GM19238 (cell line): Measurements from ENCODE around the gene DIP2C.

Experiments used
- DNase-seq: peaks from one replicate; pipeline ENCODE4 v3.0.0; 2011; ENCODE audit warnings: low spot score; ENCODE audit not compliant: insufficient read length

DIP2C gene

GRCh38 chr10:504121-504611, 185.3 kb downstream of the DIP2C start:
- no peak for DNase-seq

DNA sequence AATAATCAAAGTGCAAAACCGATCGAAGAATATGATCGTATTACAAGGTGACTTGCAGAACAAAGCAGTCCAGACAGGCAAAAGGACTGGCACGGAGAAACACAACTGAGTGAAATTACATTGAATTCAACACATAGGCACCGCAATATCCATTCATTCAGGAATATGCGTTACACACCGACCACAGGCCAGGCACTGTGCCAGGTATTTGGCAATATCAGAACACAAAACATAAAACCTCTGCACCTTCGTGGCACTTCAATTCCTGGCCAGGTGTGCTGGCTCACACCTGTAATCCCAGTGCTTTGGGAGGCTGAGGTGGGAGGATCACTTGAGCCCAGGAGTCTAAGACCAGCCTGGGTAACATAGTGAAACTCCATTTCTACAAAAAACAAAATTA, 187.9 kb downstream of the DIP2C start:
- DNase-seq = no peak

- DNase-seq = no peak
Measured at GRCh38 chr10:500876-501275, 188.6 kb downstream of the DIP2C start.

- DNase-seq = no peak
Measured at GRCh38 chr10:499991-500390, 189.5 kb downstream of the DIP2C start.

- DNase-seq = no peak
Measured at GRCh38 chr10:498760-499435, 190.6 kb downstream of the DIP2C start.

GRCh38 chr10:497898-498451, 191.5 kb downstream of the DIP2C start:
- no peak for DNase-seq

- no peak for DNase-seq
Measured at GRCh38 chr10:497289-497688, 192.2 kb downstream of the DIP2C start.

DNA sequence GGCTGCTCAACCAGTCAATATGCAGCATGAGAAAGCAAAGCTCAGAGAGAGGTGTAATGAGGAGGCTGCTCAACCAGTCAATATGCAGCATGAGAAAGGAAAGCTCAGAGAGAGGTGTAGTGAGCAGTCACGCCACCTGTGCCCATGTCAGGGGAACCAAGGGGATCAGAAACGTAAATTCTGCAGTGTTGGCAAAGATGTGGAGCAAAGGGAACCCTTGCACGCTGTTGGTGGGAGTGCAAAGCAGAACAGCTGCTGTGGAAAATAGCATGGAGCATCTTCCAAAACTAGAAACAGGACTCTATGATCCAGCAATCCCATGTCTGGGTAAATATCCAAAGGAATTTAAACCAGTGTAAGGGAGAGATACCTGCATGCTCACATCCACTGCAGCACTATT, 194.9 kb downstream of the DIP2C start:
- DNase-seq = no peak

DNA sequence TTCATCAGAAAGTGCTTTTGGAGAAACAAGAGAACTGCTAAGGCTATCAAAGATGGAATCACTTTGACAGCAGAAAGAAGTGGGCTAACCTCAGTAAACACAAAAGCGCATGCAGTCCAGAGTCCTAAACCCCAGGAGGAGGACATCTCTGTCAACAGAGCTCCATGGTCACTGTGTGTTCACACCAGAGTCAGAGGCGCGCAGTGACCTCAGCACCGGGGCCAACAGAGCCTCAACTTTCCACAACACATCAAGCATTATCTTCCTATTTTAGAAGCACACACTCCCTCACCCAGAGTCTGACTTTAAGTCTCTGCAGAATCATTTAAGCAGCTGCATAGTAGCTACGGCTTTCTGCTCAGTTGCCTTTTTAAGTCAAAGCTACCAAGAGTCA, 195.3 kb downstream of the DIP2C start:
- no peak for DNase-seq

- no peak for DNase-seq
Measured at GRCh38 chr10:493391-494148, 195.9 kb downstream of the DIP2C start.

DNA sequence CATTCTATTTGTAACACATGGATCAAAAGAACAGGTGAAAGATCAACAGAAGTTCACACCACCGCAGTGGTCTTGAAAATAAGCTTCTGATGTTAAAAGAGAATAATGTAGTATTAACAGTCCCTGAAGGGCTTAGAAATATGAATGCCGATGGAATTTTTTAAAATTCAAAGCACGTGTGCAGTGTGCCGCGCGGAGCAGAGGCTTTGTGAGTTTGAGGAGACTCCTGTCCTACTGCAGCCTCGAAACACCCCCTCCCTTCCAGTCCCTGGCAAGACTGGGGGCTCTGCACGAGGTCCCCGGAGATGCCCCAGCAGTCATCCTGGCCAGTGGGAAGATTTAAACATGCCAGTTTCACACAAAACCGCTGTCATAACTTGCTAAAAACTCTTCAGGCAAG, 196.6 kb downstream of the DIP2C start:
- DNase-seq = no peak

DNA sequence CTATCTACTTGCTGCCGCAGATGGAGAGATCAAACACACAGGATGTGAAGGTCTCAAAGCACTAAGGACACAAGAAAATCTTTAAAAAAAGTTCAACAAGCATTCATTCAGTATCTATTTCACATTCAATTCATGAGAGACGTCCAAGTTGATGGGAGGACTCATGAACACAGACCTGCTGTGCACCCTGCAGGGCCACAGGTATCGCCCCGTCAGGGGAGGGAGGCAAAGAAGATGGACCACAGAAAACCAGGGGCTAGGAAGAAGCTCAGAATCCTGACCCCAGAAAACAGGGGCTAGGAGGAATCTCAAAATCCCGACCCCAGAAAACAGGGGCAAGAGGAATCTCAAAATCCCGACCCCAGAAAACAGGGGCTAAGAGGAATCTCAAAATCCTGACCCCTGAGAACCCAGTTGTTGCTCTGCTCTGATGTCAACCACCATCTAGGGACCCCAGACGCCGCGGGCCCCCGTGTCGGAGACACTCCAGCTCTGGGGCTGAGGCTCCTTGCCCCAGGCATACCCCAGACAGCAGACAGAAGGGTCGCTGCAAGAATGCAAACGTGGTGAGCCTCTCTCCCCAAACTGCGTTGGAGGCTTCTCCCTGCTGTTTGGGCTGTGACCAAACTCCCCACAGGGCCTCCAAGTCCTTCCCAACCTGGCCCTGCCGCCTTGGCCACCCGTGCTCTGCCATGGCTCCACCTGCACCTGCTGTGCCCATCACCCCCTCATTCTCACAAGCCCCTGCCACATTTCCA, 197.6 kb downstream of the DIP2C start:
- DNase-seq = no peak

GRCh38 chr10:490891-491571, 198.4 kb downstream of the DIP2C start:
- no peak for DNase-seq

DNA sequence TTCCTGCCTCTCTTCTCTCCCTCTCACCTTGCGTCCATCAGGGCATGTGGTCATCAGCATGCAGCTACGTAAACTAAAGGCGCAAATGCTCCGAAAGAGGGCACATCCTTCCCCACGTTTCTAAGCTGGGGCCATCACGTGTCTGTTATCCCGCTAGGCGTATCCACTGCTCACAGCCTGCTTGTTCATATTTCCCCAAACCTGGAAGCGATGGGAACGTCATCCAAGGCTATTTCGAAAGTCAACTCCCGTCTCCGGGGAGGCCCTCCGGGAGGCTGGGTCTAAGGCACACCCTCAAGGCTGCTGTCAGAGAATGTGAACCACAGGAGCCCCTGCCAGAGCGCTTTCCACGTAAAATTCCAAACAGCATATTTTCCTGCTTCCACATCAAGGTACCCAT, 199.2 kb downstream of the DIP2C start:
- DNase-seq = no peak

DNA sequence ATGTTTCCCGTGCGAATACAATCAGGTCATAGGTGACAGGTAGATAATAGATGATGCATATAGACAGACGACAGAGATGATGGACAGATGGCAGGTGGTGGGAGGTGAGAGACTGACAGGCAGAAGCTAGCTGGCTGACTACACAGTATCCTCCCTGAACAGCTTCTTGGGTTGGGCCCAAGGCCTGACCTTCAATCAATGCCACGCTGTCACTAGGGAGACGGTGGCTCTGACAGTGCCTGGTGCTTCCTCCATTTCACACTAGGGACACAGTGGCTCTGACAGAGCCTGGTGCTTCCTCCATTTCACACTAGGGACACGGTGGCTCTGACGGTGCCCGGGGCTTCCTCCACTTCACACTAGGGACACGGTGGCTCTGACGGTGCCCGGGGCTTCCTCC, 200.1 kb downstream of the DIP2C start:
- no peak for DNase-seq

DNA sequence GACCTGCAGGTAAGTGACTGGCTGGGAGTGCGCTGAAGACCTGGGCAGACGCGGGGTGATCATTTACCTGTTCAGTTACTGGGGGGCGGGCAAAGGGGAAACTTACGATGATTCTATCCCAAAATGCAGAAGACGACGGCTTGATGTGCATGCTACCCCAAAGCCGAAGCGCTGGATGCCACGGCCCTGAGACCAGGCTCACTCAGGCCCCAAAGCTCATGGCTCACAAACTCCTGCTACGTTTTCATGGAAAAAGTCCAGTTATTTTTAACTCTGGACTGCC, 200.6 kb downstream of the DIP2C start:
- DNase-seq = no peak

DNA sequence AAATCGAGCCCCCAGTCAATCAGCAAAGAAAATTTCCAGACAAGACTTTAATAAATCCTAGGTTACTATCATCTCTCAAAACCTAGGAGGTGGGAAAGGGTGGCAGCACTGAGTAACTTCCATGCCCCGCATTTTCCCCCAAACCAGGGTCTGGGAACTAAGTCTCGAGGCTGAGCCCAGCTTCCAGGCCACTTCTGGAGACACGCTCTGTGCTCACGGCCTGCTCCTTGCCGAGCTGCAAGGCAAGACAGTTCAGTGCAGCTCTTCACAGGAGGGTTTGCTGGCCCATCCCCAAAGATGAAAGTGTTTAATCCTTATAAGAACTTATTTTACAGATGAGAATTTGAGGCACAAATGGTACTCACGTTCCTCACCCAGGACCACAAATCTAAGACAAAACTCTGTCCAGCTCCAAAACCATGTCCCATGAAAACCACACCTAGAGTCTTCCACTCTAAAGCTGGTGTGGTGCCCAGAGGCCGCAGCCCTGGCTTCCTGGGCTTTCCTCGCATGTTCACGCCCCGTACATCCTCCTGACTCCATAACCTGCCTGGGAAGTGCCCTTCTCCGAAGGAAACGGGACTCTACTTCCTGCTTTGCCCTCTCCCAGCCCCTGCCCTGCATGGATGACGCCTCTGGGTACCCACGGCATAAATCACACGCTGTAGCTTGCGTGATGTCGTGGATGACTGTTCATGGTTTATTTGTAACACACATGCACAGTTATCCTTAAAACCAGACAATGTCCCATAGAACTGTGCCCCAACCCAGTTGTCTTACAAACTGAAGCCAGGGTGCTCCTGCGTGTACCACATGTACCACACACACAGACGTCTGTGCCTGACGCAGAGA, 201.2 kb downstream of the DIP2C start:
- DNase-seq = no peak

- no peak for DNase-seq
Measured at GRCh38 chr10:486666-487322, 202.7 kb downstream of the DIP2C start.

- no peak for DNase-seq
Measured at GRCh38 chr10:486206-486605, 203.3 kb downstream of the DIP2C start.

DNA sequence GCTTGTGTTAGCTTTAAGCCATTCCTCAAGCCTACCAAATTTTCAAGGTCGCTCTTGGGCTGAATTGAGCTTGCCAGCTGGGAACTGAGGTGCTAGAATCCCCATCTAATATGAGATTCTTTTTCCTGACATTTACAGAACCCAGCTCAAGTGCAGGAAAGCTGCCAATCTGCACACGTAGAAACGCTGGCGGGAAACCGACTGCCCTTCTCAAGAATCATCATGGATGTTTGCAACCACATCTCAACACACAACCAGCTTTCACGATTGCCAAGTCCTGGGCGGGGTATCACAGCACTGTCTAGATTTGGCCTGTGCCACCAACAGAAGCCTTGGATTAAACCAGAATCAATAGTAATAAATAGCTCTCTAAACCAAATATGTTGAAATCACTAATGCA, 203.7 kb downstream of the DIP2C start:
- no peak for DNase-seq
